Neuronal stem cell (in vitro differentiated cells): ENCODE data around the gene ASB18.

Experiments used
- DNase-seq: peaks from one replicate; pipeline ENCODE4 v3.0.0-alpha.2; 2013; ENCODE audit warnings: low spot score
- H2AFZ ChIP-seq: one replicate; pipeline ENCODE4 v1.6.1; 2013; ENCODE audit warnings: mild to moderate bottlenecking, low read length, inconsistent platforms
- H2AK5ac ChIP-seq: 2 replicates; pipeline ENCODE4 v1.6.1; 2013; ENCODE audit warnings: low read depth, mild to moderate bottlenecking, inconsistent platforms, low read length, moderate library complexity, mixed read lengths
- H2BK120ac ChIP-seq: 2 replicates; pipeline ENCODE4 v1.6.1; 2013; ENCODE audit warnings: low read depth, mild to moderate bottlenecking, inconsistent platforms, low read length, moderate library complexity, mixed read lengths
- H2BK12ac ChIP-seq: one replicate; pipeline ENCODE4 v1.6.1; 2013; ENCODE audit warnings: low read length, inconsistent platforms
- H2BK15ac ChIP-seq: 2 replicates; pipeline ENCODE4 v1.6.1; 2013; ENCODE audit warnings: mild to moderate bottlenecking, low read length, inconsistent platforms, mixed read lengths
- H2BK5ac ChIP-seq: one replicate; pipeline ENCODE4 v1.6.1; 2013; ENCODE audit warnings: inconsistent platforms, mild to moderate bottlenecking, low read length, moderate library complexity
- H3K14ac ChIP-seq: one replicate; pipeline ENCODE4 v1.6.1; 2013; ENCODE audit warnings: low read length, inconsistent platforms
- H3K18ac ChIP-seq: 2 replicates; pipeline ENCODE4 v1.6.1; 2013; ENCODE audit warnings: low read length, inconsistent platforms
- H3K23ac ChIP-seq: 2 replicates; pipeline ENCODE4 v1.6.1; 2013; ENCODE audit warnings: low read depth, mild to moderate bottlenecking, mixed read lengths, low read length, inconsistent platforms; ENCODE audit not compliant: poor library complexity
- H3K27ac ChIP-seq: replicated peaks from 3 replicates; pipeline ENCODE4 v1.5.1; 2013; ENCODE audit warnings: low read length, inconsistent platforms
- H3K27me3 ChIP-seq, 3 experiments: 2 replicates each; pipeline ENCODE4 v1.6.1; 2013; ENCODE audit warnings: low read length in 3 of 3, mild to moderate bottlenecking in 2 of 3, inconsistent platforms in 1 of 3, low read depth in 1 of 3, mixed read lengths in 1 of 3, moderate library complexity in 1 of 3; ENCODE audit not compliant: control insufficient read depth in 3 of 3, insufficient read depth in 3 of 3
- H3K36me3 ChIP-seq, 2 donors: replicated peaks in 1 of 2; 2 replicates each; pipeline ENCODE4 v1.6.1; 2013; ENCODE audit warnings: low read length in 2 of 2; ENCODE audit not compliant: control insufficient read depth in 2 of 2, insufficient read depth in 2 of 2
- H3K4ac ChIP-seq: 2 replicates; pipeline ENCODE4 v1.6.1; 2013; ENCODE audit warnings: inconsistent platforms, mild to moderate bottlenecking, low read length, moderate library complexity
- H3K4me1 ChIP-seq, 2 donors: 1 replicate in 1 of 2; 2 replicates in 1 of 2; pipeline ENCODE4 v1.6.1; 2013; ENCODE audit warnings: low read length in 2 of 2, low read depth in 1 of 2; ENCODE audit not compliant: control insufficient read depth in 2 of 2, insufficient read depth in 1 of 2
- H3K4me2 ChIP-seq: one replicate; pipeline ENCODE4 v1.6.1; 2013; ENCODE audit warnings: mild to moderate bottlenecking, low read length, inconsistent platforms; ENCODE audit not compliant: insufficient read depth, poor library complexity, severe bottlenecking
- H3K4me3 ChIP-seq, 2 donors: 2 replicates each; pipeline ENCODE4 v1.5.1; 2013; ENCODE audit warnings: low read length in 2 of 2, mild to moderate bottlenecking in 2 of 2, inconsistent platforms in 1 of 2, moderate library complexity in 1 of 2
- H3K79me1 ChIP-seq: one replicate; pipeline ENCODE4 v1.6.1; 2013; ENCODE audit warnings: low read depth, mild to moderate bottlenecking, inconsistent platforms, low read length, moderate library complexity
- H3K9ac ChIP-seq: one replicate; pipeline ENCODE4 v1.6.1; 2013; ENCODE audit warnings: mild to moderate bottlenecking, low read depth, low read length, inconsistent platforms; ENCODE audit not compliant: poor library complexity
- H3K9me3 ChIP-seq, 2 donors: replicated peaks in 1 of 2; 2 replicates each; pipeline versions ENCODE3 to v1.6.1; 2013; ENCODE audit warnings: low read length in 2 of 2, mild to moderate bottlenecking in 2 of 2, inconsistent platforms in 1 of 2, low read depth in 1 of 2, mixed read lengths in 1 of 2, moderate library complexity in 1 of 2; ENCODE audit not compliant: control insufficient read depth in 2 of 2, insufficient read depth in 1 of 2
- H4K8ac ChIP-seq: one replicate; pipeline ENCODE4 v1.6.1; 2013; ENCODE audit warnings: low read depth, mild to moderate bottlenecking, inconsistent platforms, low read length, moderate library complexity
- H4K91ac ChIP-seq: one replicate; pipeline ENCODE4 v1.6.1; 2013; ENCODE audit warnings: low read length, low read depth, mild to moderate bottlenecking, inconsistent platforms; ENCODE audit not compliant: poor library complexity
- WGBS, 2 donors: extraction: QIAGEN DNeasy Blood & Tissue Kit; methylation state at CpG; one replicate each; pipeline ENCODE4 v1.1.7; 2013; ENCODE audit warnings: missing lambda C conversion rate in 2 of 2, mixed read lengths in 1 of 2; ENCODE audit not compliant: insufficient read length in 2 of 2, insufficient replicate concordance in 1 of 2; ENCODE audit errors: extremely low coverage in 2 of 2; 5-methylcytosine and 5-hydroxymethylcytosine counted together

The ASB18 gene

GRCh38 chr2:236303935-236304334, 39.7 kb upstream of the ASB18 start:
- Histone ChIP-seq H3K23ac (no peak overlapping the region), H3K4me2 (no peak overlapping the region)
- no CpG with 5 or more reads among the region's 2 CpGs for WGBS, 2 donors

GRCh38 chr2:236302555-236302954, 38.3 kb upstream of the ASB18 start:
- Histone ChIP-seq H3K4ac (no peak overlapping the region), H4K8ac (no peak overlapping the region), H3K9me3 (no peaks in the 10 kb centered on the region), H2AFZ (no peak overlapping the region), H3K27me3 (no peaks in the 10 kb centered on the region), H2BK12ac (no peak overlapping the region), H3K9ac (no peak overlapping the region), H2BK15ac (no peak overlapping the region), H3K14ac (no peak overlapping the region), H3K4me2 (no peak overlapping the region), H3K18ac (no peak overlapping the region), H2BK5ac (no peak overlapping the region), H2BK120ac (no peak overlapping the region), H3K36me3 (no peaks in the 10 kb centered on the region), H4K91ac (no peak overlapping the region), H3K4me1 (peaks cover 4 to 5% of the 10 kb centered on the region in 2 donors), H2AK5ac (no peak overlapping the region), H3K27ac (no peak overlapping the region), H3K23ac (no peak overlapping the region), H3K79me1 (no peaks in the 10 kb centered on the region), H3K4me3 (no peak overlapping the region)
- no CpG with 5 or more reads among the region's 6 CpGs for WGBS, 2 donors
- no peak for DNase-seq

More at GRCh38 chr2:236303935-236304334, 39.7 kb upstream of the ASB18 start:
- Histone ChIP-seq H4K91ac (no peak overlapping the region), H3K27me3 (no peaks in the 10 kb centered on the region), H3K9me3 (no peaks in the 10 kb centered on the region), H2BK5ac (no peak overlapping the region), H3K9ac (no peak overlapping the region), H3K27ac (no peak overlapping the region), H2BK12ac (no peak overlapping the region), H2AK5ac (no peak overlapping the region), H2BK120ac (no peak overlapping the region), H3K18ac (no peak overlapping the region), H3K14ac (no peak overlapping the region), H3K79me1 (no peaks in the 10 kb centered on the region), H4K8ac (no peak overlapping the region), H3K36me3 (no peaks in the 10 kb centered on the region), H3K4ac (no peak overlapping the region), H2BK15ac (no peak overlapping the region), H3K4me1 (peaks cover 4 to 5% of the 10 kb centered on the region in 2 donors), H3K4me3 (no peak overlapping the region), H2AFZ (no peak overlapping the region)
- no peak for DNase-seq

GRCh38 chr2:236298924-236299475, 34.8 kb upstream of the ASB18 start:
- WGBS, 2 donors = no CpG with 5 or more reads among the region's 11 CpGs
- no peak overlapping the region for H2BK15ac ChIP-seq
- H2BK5ac ChIP-seq = no peak overlapping the region

GRCh38 chr2:236295481-236295880, 31.3 kb upstream of the ASB18 start:
- Histone ChIP-seq H2AFZ (no peak overlapping the region), H3K9me3 (no peaks in the 10 kb centered on the region), H3K23ac (no peak overlapping the region), H3K4ac (no peak overlapping the region), H3K14ac (no peak overlapping the region), H3K4me1 (no peaks in the 10 kb centered on the region), H2BK5ac (no peak overlapping the region), H2AK5ac (no peak overlapping the region), H3K36me3 (no peaks in the 10 kb centered on the region), H3K9ac (no peak overlapping the region), H3K27me3 (no peaks in the 10 kb centered on the region), H3K4me3 (no peak overlapping the region), H4K91ac (no peak overlapping the region), H2BK120ac (no peak overlapping the region), H2BK12ac (no peak overlapping the region), H3K79me1 (no peaks in the 10 kb centered on the region), H4K8ac (no peak overlapping the region), H3K4me2 (no peak overlapping the region), H3K27ac (no peak overlapping the region), H3K18ac (no peak overlapping the region), H2BK15ac (no peak overlapping the region)
- DNase-seq = no peak
- WGBS, 2 donors = no CpG with 5 or more reads among the region's 8 CpGs

More at GRCh38 chr2:236298924-236299475, 34.8 kb upstream of the ASB18 start:
- H3K14ac ChIP-seq = no peak overlapping the region
- H3K36me3 ChIP-seq = no peaks in the 10 kb centered on the region
- no peak overlapping the region for H4K91ac ChIP-seq
- no peak for DNase-seq
- no peak overlapping the region for H3K18ac ChIP-seq
- H3K23ac ChIP-seq = no peak overlapping the region
- no peak overlapping the region for H3K4ac ChIP-seq
- no peak overlapping the region for H2BK120ac ChIP-seq
- H4K8ac ChIP-seq = no peak overlapping the region
- H2BK12ac ChIP-seq = no peak overlapping the region
- H3K27me3 ChIP-seq = no peaks in the 10 kb centered on the region
- H2AK5ac ChIP-seq = no peak overlapping the region
- H3K9ac ChIP-seq = no peak overlapping the region
- H3K27ac ChIP-seq = no peak overlapping the region
- no peak overlapping the region for H3K4me2 ChIP-seq
- no peaks in the 10 kb centered on the region for H3K79me1 ChIP-seq
- no peaks in the 10 kb centered on the region for H3K4me1 ChIP-seq
- H3K4me3 ChIP-seq = no peak overlapping the region
- no peak overlapping the region for H2AFZ ChIP-seq
- H3K9me3 ChIP-seq = no peaks in the 10 kb centered on the region
